ENCODE results near the gene SPHK1. TPM values are rescaled to one million over a fixed set of nuclear protein-coding genes. Genes with fewer than 3 reads are reported as not detected.

Gene SPHK1
- polyA plus RNA-seq, 1 of the 3 experiments (the other 2 are of a cell fraction): 12.3 TPM

GRCh38 chr17:76360461-76360860 lies 23.9 kb upstream of the SPHK1 start:
- no peak overlapping the region for H2AFZ ChIP-seq (ENCODE audit: low read depth)
- H4K20me1 ChIP-seq (ENCODE audit: insufficient read depth): no peaks in the 10 kb centered on the region
- H3K36me3 ChIP-seq (replicated peaks in 1 of 2; ENCODE audit: control insufficient read depth in 1 of 2, insufficient read depth in 2 of 2, low read length in 1 of 2): no peaks in the 10 kb centered on the region
- no peaks in the 10 kb centered on the region for H3K27me3 ChIP-seq (ENCODE audit: insufficient read depth)
- H3F3A ChIP-seq (replicated peaks; ENCODE audit: insufficient read depth): peaks cover 4% of the 10 kb centered on the region
- 89% methylated on average over 2 of the region's 2 CpGs for WGBS (ENCODE audit: low lambda C conversion rate)
- H3K27ac ChIP-seq (ENCODE audit: low read depth in 2 of 2, low read length in 1 of 2): no peak overlapping the region
- no peaks in the 10 kb centered on the region for H3K4me1 ChIP-seq (ENCODE audit: control insufficient read depth in 1 of 2, insufficient read depth in 2 of 2, low read depth in 1 of 2, low read length in 1 of 2)
- TF ChIP-seq EZH2phosphoT487 (IDR thresholded peaks at IDR 0.05; ENCODE audit: borderline replicate concordance, low read depth) (no peak), JUND (IDR thresholded peaks at IDR 0.05) (no peak), SIN3A (IDR thresholded peaks at IDR 0.05; ENCODE audit: borderline replicate concordance, low read depth, low read length) (no peak), TAF1 (IDR thresholded peaks at IDR 0.05; ENCODE audit: borderline replicate concordance, low read depth, low read length) (no peak), SMC3 (IDR thresholded peaks at IDR 0.05; ENCODE audit: low read depth, low read length) (no peak), TEAD4 (IDR thresholded peaks at IDR 0.05; ENCODE audit: borderline replicate concordance, insufficient read depth) (no peak), FOXM1 (IDR thresholded peaks at IDR 0.05; ENCODE audit: low read depth) (no peak), POLR2AphosphoS5 (IDR thresholded peaks at IDR 0.05; ENCODE audit: low read depth, low read length) (no peak), MEF2A (IDR thresholded peaks at IDR 0.05; ENCODE audit: borderline replicate concordance, low read depth) (no peak), GABPA (IDR thresholded peaks at IDR 0.05; ENCODE audit: low read depth) (no peak), NRF1 (IDR thresholded peaks at IDR 0.05; ENCODE audit: low read depth, low read length) (no peak), RFX5 (IDR thresholded peaks at IDR 0.05; ENCODE audit: low read length) (no peak), RCOR1 (IDR thresholded peaks at IDR 0.05; ENCODE audit: low read length) (no peak), NFIC (IDR thresholded peaks at IDR 0.05; ENCODE audit: borderline replicate concordance) (no peak)
- TF ChIP-seq, protein P1, sequence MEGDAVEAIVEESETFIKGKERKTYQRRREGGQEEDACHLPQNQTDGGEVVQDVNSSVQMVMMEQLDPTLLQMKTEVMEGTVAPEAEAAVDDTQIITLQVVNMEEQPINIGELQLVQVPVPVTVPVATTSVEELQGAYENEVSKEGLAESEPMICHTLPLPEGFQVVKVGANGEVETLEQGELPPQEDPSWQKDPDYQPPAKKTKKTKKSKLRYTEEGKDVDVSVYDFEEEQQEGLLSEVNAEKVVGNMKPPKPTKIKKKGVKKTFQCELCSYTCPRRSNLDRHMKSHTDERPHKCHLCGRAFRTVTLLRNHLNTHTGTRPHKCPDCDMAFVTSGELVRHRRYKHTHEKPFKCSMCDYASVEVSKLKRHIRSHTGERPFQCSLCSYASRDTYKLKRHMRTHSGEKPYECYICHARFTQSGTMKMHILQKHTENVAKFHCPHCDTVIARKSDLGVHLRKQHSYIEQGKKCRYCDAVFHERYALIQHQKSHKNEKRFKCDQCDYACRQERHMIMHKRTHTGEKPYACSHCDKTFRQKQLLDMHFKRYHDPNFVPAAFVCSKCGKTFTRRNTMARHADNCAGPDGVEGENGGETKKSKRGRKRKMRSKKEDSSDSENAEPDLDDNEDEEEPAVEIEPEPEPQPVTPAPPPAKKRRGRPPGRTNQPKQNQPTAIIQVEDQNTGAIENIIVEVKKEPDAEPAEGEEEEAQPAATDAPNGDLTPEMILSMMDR (IDR thresholded peaks at IDR 0.05): no peak
- TF ChIP-seq, protein P2, sequence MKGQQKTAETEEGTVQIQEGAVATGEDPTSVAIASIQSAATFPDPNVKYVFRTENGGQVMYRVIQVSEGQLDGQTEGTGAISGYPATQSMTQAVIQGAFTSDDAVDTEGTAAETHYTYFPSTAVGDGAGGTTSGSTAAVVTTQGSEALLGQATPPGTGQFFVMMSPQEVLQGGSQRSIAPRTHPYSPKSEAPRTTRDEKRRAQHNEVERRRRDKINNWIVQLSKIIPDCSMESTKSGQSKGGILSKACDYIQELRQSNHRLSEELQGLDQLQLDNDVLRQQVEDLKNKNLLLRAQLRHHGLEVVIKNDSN (IDR thresholded peaks at IDR 0.05; ENCODE audit: borderline replicate concordance, low read depth): no peak
- H3K9me2 ChIP-seq: no peaks in the 10 kb centered on the region
- H3K9me3 ChIP-seq: no peaks in the 10 kb centered on the region
- ChIA-PET CTCF (interaction anchor here (1.0 to 7.4 kb wide), 2 partner anchors 10 to 24 kb away, joined by 7 to 71 read pairs; partner anchors contain the start of gene SPHK1), POLR2A (no interaction called here)
- H3K9ac ChIP-seq: no peak overlapping the region
- DNase-seq: no peak
- no peaks in the 10 kb centered on the region for H3K79me2 ChIP-seq (ENCODE audit: insufficient read depth)
- no peak overlapping the region for H3K4me3 ChIP-seq (ENCODE audit: low read depth in 2 of 2, low read length in 1 of 2)
- no peak overlapping the region for H3K4me2 ChIP-seq
